Thyroid gland (tissue), 4 donors: ENCODE results near the gene MPZL1.

Source experiments
- CTCF ChIP-seq, 6 experiments: fragments of 200-600 bp in 3 of 6; fragments of 450-650 bp in 3 of 6; sonication (generic) in 3 of 6; IDR thresholded peaks; one replicate each; pipeline ENCODE4 v1.5.1; 2016 to 2019; ENCODE audit warnings: antibody characterized with exemption in 6 of 6, mild to moderate bottlenecking in 2 of 6, inconsistent platforms in 1 of 6, moderate library complexity in 1 of 6
- POLR2A ChIP-seq, 2 donors: fragments of 450-650 bp; IDR thresholded peaks; one replicate each; pipeline ENCODE4 v1.6.1; 2017; ENCODE audit warnings: antibody characterized with exemption in 2 of 2, mild to moderate bottlenecking in 2 of 2, moderate library complexity in 1 of 2

- no peak for TF ChIP-seq CTCF (IDR thresholded peaks at IDR 0.05)
- TF ChIP-seq POLR2A (IDR thresholded peaks at IDR 0.05), result no peak
Measured at GRCh38 chr1:167755654-167756053, 33.9 kb downstream of the MPZL1 start.
